NCI-H187 treated with DMSO at 0.1 percent for 48 hours (cell line): ENCODE results near the gene LYRM4.

Source experiments
- DNase-seq: peaks from one replicate; lab custom pipeline; 2025; lab: John Stamatoyannopoulos, UW

The LYRM4 gene

DNA sequence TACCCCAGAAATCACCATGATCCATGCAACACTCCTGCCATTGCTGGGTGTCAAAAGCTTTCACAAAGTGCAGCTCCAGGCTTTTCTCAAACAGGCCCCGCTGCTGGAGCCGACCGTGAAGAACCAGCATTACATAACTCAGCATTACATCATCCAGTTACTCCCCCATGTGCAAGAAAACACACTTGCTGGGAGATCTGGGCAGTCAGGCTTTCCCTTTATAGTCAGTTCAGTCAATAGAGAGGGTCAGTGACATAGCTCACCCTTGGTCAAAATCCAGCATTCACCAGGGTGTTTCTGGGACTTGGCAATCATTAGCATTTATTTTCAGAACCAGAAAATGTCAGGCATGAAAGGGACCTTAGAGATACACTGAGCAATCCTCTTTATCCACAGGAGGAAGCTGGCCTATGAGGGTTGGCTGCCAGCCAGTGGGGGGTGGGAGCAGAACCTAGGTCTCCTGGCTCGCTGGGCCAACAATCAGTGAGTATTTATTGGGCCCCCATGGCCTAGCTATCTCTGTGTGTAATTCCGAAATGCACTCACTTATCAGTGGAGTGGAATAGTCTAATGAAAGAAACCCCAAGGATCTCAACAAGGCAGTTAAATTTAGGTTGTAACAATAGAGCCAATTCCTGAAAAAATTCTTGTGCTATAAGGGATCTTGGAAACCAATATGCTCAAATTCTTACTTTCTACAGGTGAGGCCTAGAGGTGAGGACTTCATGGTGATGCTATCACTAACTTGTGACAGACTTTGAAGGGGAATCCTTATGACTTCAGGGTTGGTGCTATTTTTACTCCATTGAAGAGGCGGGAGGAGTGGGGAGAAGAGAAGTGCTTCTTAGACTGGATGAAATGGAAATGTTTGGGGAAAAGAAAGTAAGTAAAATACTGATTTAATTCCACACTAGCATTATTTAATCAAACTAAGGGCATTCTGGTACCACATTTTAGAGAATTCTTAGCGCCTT, 54.6 kb downstream of the LYRM4 start:
- no peak for DNase-seq

DNA sequence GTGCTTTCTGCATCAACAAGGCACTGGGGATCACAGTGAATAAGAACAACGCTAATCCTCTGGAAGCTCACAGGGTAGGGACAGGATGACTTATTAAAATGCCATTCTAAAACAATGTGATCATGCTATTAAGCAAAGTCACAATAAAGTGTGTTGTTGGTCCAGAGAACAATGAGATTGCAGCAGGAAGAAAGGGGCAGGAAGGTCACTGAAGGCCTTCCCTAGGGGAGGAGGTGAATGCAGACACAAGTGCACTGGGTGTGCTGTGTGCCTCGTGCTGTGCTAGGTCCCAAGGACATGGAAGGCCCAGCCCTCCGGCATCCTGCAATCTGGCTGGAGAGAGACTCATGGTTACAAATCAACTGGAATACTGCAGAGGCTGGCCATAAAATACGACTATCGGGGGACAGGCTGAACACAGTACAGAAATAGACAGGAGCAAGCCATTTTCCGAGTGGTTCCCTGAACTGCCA, 55.7 kb downstream of the LYRM4 start:
- DNase-seq, result no peak

DNA sequence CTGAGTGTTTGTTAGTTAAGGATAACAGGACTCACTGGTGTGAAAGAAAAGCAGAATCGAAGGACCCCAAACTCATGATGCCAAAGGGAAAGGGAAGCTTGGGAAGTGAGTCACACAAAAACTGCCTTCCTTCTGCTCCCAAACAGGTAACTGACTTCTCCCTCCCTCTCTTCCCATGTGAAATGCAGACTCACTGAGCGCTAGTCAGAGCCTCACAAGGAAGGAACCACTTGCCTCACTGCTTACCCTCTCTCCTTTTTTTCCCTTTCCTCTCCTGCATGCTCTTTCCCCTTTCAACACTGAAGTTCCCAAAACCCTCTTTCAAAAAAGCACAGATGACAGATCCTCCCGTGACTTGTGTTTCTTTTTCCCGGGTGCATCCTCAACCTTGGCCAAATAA, 56.4 kb downstream of the LYRM4 start:
- no peak for DNase-seq

DNA sequence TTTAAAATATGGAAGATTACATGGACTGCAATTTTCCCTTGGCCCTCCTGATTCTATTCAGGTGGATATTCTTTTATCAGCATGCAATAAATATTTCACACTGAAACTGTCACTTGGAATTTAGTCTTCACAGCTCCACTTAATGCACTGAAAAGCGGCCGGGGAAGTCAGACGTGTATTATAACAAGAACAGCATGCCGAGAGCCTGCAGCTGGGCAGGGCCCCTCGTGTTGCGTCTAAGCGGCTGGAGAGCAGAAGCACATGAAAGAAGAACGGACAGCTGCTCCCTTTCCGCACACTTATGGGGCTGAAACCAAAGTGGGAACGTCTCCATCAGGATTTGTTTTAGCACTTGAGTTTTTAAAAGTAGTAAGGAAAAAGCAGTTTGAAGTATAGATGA, 57.2 kb downstream of the LYRM4 start:
- DNase-seq, result peak; percentile 25

DNA sequence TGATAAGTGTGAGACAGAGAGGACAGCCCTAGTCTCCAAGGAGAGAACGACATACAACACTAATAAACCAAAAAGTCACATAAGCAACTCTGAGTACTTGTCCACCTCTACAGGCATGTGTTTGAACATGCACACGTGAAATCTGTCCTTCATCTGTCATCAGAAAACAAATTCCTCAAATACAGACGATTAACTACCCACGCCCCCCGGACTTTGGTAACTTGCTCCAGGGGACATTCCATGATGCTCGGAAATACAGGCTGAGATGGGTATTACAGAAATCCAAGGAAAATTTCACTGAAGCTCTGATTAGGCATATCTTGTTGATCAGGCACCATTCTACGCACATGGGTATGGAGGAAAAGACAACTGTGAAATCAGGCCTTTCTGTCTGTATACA, 57.8 kb downstream of the LYRM4 start:
- no peak for DNase-seq

DNA sequence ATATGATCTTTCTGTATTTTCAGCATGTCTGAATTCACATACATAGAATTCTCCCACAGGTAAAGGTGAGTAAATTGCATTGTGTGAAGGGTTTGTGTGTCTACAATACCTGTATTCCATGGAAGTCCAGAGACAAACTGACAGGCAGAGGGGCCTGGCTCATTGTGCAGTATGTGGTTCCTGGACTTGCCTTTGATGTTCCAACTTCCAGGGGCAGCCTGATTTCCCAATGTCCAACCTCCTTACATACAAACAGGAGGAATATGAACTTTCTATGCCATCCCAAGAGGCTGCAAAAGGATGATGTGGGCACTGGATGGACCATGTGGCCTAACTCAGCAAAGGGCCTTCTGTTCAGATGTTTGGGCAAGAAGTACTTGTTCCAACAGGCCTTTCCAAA, 58.5 kb downstream of the LYRM4 start:
- no peak for DNase-seq

DNA sequence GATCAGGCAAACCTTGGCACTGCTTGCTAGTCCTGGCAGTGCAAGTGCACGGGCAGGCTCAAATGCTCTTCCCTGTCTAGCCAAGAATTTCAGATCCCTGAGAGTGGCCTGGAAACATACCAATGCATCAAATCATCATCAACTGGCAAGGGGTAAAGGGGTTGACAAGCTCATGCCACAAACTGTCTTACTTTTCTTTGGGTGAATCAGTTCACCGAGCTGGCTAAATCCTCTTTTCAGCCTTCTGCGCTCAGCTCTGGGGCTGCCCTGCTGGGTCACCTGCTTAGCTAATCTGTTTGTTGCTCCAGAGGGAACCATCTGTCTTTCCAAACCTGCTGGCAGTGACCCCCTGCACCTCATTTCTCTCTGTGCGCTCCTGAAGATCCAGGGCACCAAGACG, 59.5 kb downstream of the LYRM4 start:
- no peak for DNase-seq

DNA sequence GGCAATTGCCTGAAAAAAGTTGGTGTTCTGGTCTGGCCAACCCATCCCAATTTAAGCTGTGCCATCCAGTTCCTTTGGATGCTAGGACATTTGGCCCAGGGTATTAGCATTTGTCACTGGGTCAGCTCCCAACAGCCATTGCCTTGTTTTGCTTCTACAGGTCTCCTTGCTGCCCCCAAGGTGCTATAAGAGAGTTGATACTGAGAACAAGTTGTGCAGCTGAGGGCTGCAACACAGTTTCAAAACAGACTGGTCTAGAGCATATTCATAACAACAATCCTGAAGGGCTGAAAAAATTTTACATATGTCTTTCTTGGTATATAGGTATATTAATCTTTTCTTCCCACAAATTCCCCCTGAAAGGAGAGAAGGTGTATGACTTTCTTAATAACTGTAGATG, 61.0 kb downstream of the LYRM4 start:
- DNase-seq, result no peak

DNA sequence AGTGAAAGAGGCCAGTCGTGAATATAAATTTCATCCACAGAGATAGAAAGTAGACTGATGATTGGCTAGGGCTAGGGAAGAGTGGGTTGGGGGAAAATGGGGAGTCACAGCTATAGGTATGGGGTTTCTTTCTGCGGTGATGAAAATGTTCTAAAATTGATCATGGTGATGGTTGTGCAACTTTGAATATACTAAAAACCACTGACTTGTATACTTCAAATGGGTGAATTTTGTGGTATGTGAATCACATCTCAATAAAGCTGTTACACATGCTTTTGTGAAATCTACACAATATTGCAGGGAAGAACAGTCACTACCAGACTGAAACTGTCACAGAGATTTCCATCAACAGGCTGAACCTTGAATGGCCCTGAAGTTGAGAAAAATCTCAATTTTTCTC, 61.5 kb downstream of the LYRM4 start:
- DNase-seq, result no peak

DNA sequence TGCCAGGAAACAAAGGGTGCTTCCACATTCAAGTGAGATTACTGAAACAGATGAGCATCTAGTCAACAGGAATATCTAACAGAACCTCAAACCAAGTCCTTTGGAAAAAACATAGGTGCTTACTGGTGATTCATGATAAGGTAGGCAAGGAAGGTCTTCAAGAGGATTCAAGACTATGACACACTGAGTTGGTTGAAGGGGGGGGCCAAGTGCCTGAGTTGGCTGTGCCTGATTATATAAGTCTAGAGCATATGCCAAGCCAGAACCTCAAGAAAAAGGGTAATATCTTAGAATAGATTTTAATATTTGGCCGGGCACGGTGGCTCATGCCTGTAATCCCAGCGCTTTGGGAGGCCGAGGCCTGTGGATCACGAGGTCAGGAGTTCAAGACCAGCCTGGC, 63.7 kb downstream of the LYRM4 start:
- DNase-seq, result no peak

DNA sequence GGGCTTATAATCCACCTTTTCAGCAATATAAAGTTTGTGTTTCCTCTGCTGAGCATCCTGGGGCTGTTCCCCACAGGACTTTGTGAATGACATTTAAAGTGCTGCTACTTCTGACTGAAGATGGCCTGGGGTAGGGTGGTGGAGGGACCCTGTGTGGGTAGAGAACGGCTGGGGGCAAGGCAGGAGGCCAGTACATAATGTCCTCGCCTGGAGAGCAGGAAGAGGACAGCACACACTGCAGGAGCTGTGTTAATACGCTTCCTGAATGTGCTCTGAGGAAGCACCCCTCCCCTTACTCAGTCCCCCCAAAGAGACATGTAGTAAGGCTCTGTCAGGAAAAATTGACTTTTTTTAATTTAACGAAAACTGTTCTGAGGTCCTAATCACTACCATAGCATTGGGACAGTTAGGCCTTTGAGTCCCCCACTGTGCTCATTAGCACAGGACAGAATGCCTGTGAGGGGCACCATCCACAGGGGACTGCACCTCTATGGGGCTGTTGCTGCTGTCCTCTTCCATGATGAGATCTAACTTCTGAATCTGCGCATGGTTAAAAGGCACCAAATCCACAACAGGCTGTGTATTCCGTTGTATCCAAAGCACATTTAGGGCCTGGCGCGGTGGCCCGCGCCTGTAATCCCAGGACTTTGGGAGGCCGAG, 68.5 kb downstream of the LYRM4 start:
- DNase-seq, result no peak

DNA sequence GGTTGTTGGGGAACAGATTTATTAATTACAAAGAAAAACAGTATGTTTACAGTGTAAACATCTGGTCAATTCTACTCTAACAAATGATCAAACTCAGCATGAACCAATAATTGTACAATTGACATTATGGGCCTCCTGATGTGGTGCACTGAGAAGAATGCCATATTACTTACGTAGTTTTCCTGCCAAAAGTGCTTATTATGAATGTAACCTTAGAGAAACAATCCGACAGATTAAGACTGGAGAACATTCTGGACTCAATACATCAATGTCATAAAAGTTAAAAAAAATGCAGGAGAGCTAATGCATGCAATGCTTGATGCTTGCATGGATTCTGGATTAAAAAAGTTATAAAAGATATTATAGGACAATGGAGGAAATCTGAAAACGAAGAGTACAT, 69.0 kb downstream of the LYRM4 start:
- no peak for DNase-seq

DNA sequence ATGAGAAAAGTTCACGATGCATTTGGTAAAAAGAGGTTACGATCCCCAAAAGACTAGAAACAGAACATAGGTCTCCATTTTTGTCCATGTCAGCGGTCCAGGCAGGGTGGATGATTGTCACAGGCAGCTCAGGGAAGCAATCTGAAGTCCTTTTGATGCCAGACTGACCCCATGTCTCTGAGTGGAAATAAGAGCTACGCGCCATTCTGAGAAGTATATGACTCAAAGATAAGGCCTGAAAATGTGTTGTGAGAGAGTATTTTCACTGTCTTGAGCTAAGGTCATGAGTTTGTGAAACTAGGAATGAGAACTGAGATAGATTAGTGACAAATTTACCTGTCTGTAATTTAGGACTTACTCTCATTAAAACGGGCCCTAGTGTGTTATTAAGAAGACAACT, 69.5 kb downstream of the LYRM4 start:
- no peak for DNase-seq

DNA sequence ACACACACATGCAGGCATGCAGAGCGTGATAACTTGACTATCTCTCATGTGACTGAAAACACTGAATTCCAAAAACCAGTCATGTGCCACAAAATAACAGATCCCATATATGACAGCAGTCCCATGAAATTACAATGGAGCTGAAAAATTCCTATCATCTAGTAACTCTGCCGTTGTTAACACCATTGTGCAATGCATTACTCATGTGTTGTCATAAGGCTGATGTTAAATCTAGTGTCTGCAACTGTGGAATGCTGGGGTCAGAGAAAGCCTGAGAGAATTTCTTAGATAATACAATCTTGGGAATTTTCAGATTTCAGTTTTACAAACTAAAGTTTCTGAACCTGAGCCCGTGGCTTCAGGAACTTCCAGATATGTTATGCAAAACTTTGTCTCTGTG, 70.2 kb downstream of the LYRM4 start:
- DNase-seq, result no peak

DNA sequence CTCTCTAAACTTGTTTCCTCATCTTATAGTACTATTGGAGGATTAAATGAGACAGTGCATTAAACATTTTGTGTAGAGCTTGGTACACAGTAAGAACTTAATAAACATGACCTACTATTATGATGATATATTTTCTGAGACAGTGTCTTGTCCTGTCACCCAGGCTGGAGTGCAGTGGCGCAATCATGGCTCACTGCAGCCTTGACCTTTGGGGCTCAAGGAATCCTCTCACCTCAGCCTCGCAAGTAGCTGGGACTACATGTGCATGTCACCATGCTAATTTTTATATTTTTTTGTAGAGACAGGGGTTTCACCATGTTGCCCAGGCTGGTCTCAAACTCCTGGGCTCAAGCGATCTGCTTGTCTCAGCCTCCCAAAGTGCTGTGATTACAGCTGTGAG, 72.1 kb downstream of the LYRM4 start:
- no peak for DNase-seq

DNA sequence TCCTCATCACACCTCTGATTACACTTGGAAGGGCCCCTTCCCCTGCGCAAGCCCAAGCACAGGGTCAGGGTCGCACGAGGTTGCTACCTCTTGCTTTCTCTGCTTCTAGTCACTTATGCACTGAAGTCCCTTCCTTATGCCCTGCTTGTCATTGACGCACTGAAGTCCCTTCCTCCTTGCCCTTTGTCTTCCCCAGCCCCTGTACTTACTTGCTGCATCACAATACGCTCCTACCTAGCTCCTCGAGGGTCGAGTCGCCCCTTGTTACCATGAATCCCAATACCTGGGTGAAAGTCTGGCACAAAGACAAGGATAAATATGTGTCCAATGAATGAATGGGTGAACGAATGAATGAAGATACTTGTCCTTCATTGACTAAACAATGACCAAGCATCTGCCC, 75.9 kb downstream of the LYRM4 start:
- DNase-seq, result no peak

DNA sequence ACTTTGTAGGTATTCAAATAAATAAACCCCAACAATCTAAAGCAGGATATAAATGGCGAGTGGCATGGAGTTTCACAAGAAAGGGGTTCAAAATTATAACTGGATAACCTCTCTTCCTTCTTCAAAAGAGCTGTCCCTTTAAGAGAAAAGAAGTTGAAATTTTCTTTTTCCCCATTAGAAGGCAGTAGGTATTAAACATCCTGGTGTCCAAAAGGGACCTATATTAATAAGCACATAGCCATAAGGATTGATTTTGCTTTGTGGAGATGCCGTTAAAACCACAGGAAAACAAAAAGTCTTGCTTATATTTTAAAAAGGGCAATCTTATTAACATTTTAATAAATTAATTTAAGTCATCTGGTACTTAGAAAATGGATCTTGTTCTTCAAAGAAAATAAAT, 76.5 kb downstream of the LYRM4 start:
- DNase-seq, result no peak

DNA sequence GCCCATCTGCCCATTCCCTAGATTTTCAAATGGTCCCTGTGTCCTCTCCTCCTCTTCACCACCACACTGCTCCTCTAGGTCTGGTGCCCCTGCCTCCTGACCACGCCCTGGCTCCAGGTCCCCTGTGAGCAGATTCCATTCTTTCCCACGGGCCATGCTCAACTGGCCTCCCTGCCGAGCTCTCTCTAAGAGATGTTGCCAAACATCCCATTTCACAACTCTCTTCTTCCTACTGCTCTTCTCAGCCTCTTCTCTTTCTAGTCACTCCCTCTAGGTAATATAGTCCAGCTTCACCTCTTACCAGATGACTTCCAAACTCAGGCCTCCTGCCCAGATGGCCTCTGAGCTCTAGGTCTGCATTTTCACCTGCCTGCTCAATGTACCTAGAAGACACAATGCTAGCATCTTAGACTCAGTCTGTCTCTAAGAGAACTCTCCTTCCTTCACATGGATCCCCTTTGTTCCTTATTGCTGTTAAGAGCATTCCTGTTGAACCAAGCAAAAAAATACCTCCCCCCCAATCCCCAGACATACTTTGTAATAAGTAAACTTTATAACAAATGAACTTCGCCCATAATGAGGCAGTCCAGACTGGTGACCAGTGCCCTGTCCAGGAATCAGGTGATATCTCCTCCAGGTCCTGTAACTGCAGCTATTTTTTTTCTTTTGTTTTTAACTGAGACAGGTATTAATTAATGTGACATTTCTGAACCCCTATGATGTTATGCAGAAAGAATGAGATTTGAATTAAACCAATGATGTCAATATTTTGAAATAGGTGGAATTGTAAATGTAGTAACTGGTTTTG, 79.0 kb downstream of the LYRM4 start:
- DNase-seq, result no peak

DNA sequence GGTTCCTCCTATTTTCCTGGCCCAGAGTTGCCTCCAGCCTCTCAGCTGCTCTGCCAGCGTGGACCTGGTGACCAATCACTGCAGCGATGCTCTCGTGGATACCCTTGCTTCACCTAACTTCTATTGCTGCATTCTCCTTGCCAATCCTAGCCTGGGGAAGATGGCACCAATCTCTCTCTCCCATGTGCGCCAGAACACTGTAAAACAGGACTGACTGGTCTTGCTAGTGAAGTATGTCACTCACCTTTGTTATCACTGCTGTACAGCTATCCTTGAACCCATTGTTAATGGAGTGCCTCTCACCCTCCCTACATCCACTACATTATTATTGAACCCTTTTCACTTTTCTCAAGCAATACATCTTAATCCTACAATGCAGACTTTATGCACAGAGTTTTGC, 80.1 kb downstream of the LYRM4 start:
- no peak for DNase-seq

DNA sequence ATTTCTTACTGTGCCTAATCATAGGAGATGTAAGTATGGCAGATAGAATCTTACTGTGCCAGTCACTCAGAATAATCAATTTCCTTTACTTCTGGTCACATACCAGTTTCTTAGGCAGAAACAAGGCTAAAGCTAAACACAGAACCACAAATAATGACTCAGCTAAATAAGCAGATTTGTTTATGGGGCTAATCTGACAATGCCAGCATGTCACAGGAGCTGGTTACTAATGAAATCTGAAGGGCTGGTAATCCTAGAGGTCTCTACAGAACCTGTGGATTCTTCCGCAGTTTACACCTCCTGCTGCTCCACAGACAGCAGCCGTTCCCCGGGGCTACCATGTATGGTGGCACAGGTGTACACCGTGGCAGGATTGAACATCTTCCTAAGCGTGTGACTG, 80.8 kb downstream of the LYRM4 start:
- no peak for DNase-seq

DNA sequence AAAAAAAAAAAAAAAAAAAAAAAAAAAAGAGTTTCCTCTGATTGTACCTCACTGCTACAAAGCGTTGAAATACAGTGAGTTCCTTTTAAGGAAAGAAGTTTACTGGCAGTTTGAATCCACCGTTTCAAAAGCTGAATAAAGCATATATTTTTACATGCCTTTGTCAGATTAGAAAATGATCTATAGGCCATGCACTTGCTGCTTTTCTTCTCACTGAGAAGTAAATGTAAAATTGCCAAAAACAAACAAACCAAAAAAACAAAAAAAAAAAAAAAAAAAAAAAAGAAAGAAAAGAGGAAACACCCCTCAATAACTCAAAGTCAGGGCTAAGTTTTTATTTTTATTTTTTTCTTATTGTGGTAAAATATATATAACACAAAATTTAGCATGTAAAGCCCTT, 81.9 kb downstream of the LYRM4 start:
- no peak for DNase-seq

DNA sequence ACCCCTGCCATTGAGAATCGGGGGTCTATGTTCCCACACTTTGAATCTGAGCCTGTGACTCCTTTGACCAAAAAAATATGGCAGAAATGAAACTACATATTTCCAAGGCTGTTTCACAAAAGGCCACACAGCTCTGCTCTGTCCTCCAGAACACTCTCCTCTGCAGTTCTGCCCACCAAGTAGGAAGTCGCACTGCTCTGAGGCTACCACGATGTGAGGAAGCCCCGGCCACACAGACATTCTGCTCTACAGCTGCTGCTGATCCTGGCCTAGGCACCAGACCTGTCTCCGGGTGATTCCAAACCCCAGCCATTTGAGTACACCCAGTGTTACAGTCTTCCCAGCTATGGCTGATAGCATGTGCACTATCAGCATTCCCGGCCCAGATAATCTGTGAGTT, 85.1 kb downstream of the LYRM4 start:
- no peak for DNase-seq
